H1 (cell line): ENCODE results near the gene SNX30. TPM values are rescaled to one million over a fixed set of nuclear protein-coding genes. Genes with fewer than 3 reads are reported as not detected.

ENCODE experiments used
- CTCF ChIA-PET: fragments of 300-600 bp; sonication (Branson Sonifier 250); formaldehyde crosslinking; loops from one replicate; lab custom pipeline; 2021; ENCODE audit not compliant: partially characterized antibody; lab: Charles Lee
- POLR2A ChIA-PET: fragments of 300-600 bp; sonication (Branson Sonifier 250); formaldehyde crosslinking; loops from one replicate; lab custom pipeline; 2021; ENCODE audit warnings: inconsistent platforms; ENCODE audit not compliant: partially characterized antibody; lab: Charles Lee
- DNase-seq, 2 experiments: peaks; one replicate each; pipeline versions ENCODE4 v3.0.0 to v3.0.0-alpha.2; 2010 to 2022; ENCODE audit warnings: low spot score in 2 of 2, low read depth in 1 of 2, mixed read lengths in 1 of 2
- FAIRE-seq: peaks from 2 replicates; lab custom pipeline; 2011; peaks lifted over from hg19 to GRCh38; lab: Jason Lieb, UNC
- H2AFZ ChIP-seq: 2 replicates; pipeline ENCODE4 v1.8.1; 2012; ENCODE audit warnings: low read length, inconsistent platforms
- H2AK5ac ChIP-seq: 2 replicates; pipeline ENCODE4 v1.6.1; 2013; ENCODE audit warnings: low read depth, low read length
- H2BK120ac ChIP-seq: replicated peaks from 2 replicates; pipeline ENCODE3; 2013; ENCODE audit warnings: low read depth, low read length, inconsistent platforms
- H2BK12ac ChIP-seq: 2 replicates; pipeline ENCODE4 v1.6.1; 2013; ENCODE audit warnings: low read depth, low read length
- H2BK15ac ChIP-seq: 2 replicates; pipeline ENCODE4 v1.6.1; 2013; ENCODE audit warnings: low read length
- H2BK20ac ChIP-seq: 2 replicates; pipeline ENCODE4 v1.6.1; 2013; ENCODE audit warnings: low read length
- H2BK5ac ChIP-seq: 2 replicates; pipeline ENCODE4 v1.6.1; 2013; ENCODE audit warnings: low read depth, low read length
- H3K14ac ChIP-seq: 2 replicates; pipeline ENCODE4 v1.6.1; 2013; ENCODE audit warnings: inconsistent platforms; ENCODE audit not compliant: insufficient read length
- H3K18ac ChIP-seq: 2 replicates; pipeline ENCODE4 v1.6.1; 2013; ENCODE audit warnings: low read length; ENCODE audit errors: extremely low read depth
- H3K23ac ChIP-seq: 2 replicates; pipeline ENCODE4 v1.6.1; 2013; ENCODE audit warnings: inconsistent platforms; ENCODE audit not compliant: insufficient read length
- H3K23me2 ChIP-seq: 2 replicates; pipeline ENCODE4 v1.6.1; 2013; ENCODE audit warnings: low read depth, low read length
- H3K27ac ChIP-seq: 2 replicates; pipeline ENCODE4 v1.6.1; 2011; ENCODE audit warnings: low read depth, low read length, inconsistent platforms
- H3K27me3 ChIP-seq, 4 experiments: replicated peaks in 1 of 4; 1 replicate in 1 of 4; 2 replicates in 3 of 4; pipeline versions ENCODE4 v1.6.1 to v1.8.1; 2011 to 2013; ENCODE audit warnings: low read length in 3 of 4, mild to moderate bottlenecking in 3 of 4, inconsistent platforms in 2 of 4, mixed read lengths in 2 of 4, moderate library complexity in 1 of 4; ENCODE audit not compliant: control insufficient read depth in 3 of 4, insufficient read depth in 3 of 4; ENCODE audit errors: extremely low read depth in 1 of 4
- H3K36me3 ChIP-seq, 4 experiments: 2 replicates each; pipeline versions ENCODE4 v1.6.1 to v1.8.1; 2011 to 2013; ENCODE audit warnings: mild to moderate bottlenecking in 4 of 4, low read length in 3 of 4, moderate library complexity in 2 of 4, control low read depth in 1 of 4, inconsistent platforms in 1 of 4; ENCODE audit not compliant: insufficient read depth in 4 of 4, control insufficient read depth in 2 of 4
- H3K4ac ChIP-seq: replicated peaks from 2 replicates; pipeline ENCODE3; 2013; ENCODE audit warnings: low read length, low read depth, mixed read lengths, inconsistent platforms; ENCODE audit not compliant: insufficient read length
- H3K4me1 ChIP-seq, 4 experiments: replicated peaks in 1 of 4; 1 replicate in 1 of 4; 2 replicates in 3 of 4; pipeline versions ENCODE4 v1.6.1 to v1.8.1; 2011 to 2013; ENCODE audit warnings: low read length in 3 of 4, inconsistent platforms in 2 of 4, mixed read lengths in 1 of 4; ENCODE audit not compliant: insufficient read depth in 4 of 4, control insufficient read depth in 3 of 4
- H3K4me2 ChIP-seq, 2 experiments: 2 replicates each; pipeline versions ENCODE4 v1.6.1 to v1.8.1; 2011 to 2013; ENCODE audit warnings: low read depth in 2 of 2, low read length in 2 of 2, control low read depth in 1 of 2, inconsistent platforms in 1 of 2, mild to moderate bottlenecking in 1 of 2; ENCODE audit not compliant: insufficient read depth in 1 of 2
- H3K4me3 ChIP-seq, 4 experiments: fragments of 200-600, 300-600 bp in 1 of 4; sonication (generic), shearing (Covaris generic), sonication (Bioruptor Twin) in 1 of 4; 2 replicates each; pipeline versions ENCODE4 v1.5.1 to v1.8.1; 2011 to 2016; ENCODE audit warnings: low read length in 4 of 4, low read depth in 3 of 4, control low read depth in 2 of 4, inconsistent platforms in 2 of 4, mild to moderate bottlenecking in 2 of 4, mixed read lengths in 1 of 4, moderate library complexity in 1 of 4; ENCODE audit not compliant: insufficient read depth in 2 of 4; ENCODE audit errors: extremely low read depth in 1 of 4
- H3K56ac ChIP-seq: replicated peaks from 2 replicates; pipeline ENCODE3; 2013; ENCODE audit warnings: low read depth, mild to moderate bottlenecking, mixed read lengths, low read length, inconsistent platforms; ENCODE audit not compliant: insufficient read length
- H3K79me1 ChIP-seq: 2 replicates; pipeline ENCODE4 v1.6.1; 2013; ENCODE audit warnings: low read depth, low read length, control low read depth
- H3K79me2 ChIP-seq, 2 experiments: 2 replicates each; pipeline versions ENCODE4 v1.6.1 to v1.8.1; 2012 to 2013; ENCODE audit warnings: low read length in 2 of 2, mild to moderate bottlenecking in 2 of 2, inconsistent platforms in 1 of 2; ENCODE audit not compliant: insufficient read depth in 2 of 2, control insufficient read depth in 1 of 2
- H3K9ac ChIP-seq, 4 experiments: replicated peaks in 1 of 4; 1 replicate in 1 of 4; 2 replicates in 3 of 4; pipeline versions ENCODE4 v1.6.1 to v1.8.1; 2011 to 2013; ENCODE audit warnings: low read depth in 3 of 4, low read length in 3 of 4, control low read depth in 2 of 4, mild to moderate bottlenecking in 2 of 4, moderate library complexity in 2 of 4, inconsistent platforms in 1 of 4; ENCODE audit errors: extremely low read depth in 1 of 4
- H3K9me3 ChIP-seq, 2 experiments: 2 replicates each; pipeline versions ENCODE4 v1.6.1 to v1.8.1; 2012 to 2013; ENCODE audit warnings: mild to moderate bottlenecking in 2 of 2, moderate library complexity in 2 of 2, control low read depth in 1 of 2, inconsistent platforms in 1 of 2, low read depth in 1 of 2, low read length in 1 of 2, mixed read lengths in 1 of 2; ENCODE audit not compliant: insufficient read depth in 2 of 2
- H4K20me1 ChIP-seq, 2 experiments: replicated peaks in 1 of 2; 2 replicates each; pipeline versions ENCODE3 to v1.8.1; 2011 to 2013; ENCODE audit warnings: inconsistent platforms in 2 of 2, low read length in 2 of 2, mild to moderate bottlenecking in 1 of 2; ENCODE audit not compliant: insufficient read depth in 2 of 2, control insufficient read depth in 1 of 2
- H4K5ac ChIP-seq: 2 replicates; pipeline ENCODE4 v1.6.1; 2013; ENCODE audit warnings: low read length, low read depth, mixed read lengths, inconsistent platforms; ENCODE audit not compliant: insufficient read length
- H4K8ac ChIP-seq: 2 replicates; pipeline ENCODE4 v1.8.0; 2013; ENCODE audit warnings: mild to moderate bottlenecking, moderate library complexity, low read length, inconsistent platforms; ENCODE audit not compliant: insufficient read depth; ENCODE audit errors: extremely low read depth
- H4K91ac ChIP-seq: replicated peaks from 2 replicates; pipeline ENCODE3; 2013; ENCODE audit warnings: low read length, mixed read lengths, inconsistent platforms; ENCODE audit not compliant: insufficient read length
- ASH2L ChIP-seq: fragments of 200-600, 300-600 bp; sonication (generic); IDR thresholded peaks from one replicate; pipeline ENCODE4 v1.7.1; 2017; ENCODE audit warnings: low read length
- BCL11A ChIP-seq, 2 experiments: IDR thresholded peaks; one replicate each; pipeline ENCODE4 v1.6.1; 2011; ENCODE audit warnings: low read depth in 2 of 2, low read length in 2 of 2, mild to moderate bottlenecking in 2 of 2
- HDAC2 ChIP-seq, 2 experiments: fragments of 300-600 bp in 1 of 2; sonication (generic) in 1 of 2; IDR thresholded peaks; 2 replicates each; pipeline ENCODE4 v1.6.1; 2011 to 2012; ENCODE audit warnings: low read depth in 2 of 2, low read length in 2 of 2, mild to moderate bottlenecking in 2 of 2, moderate library complexity in 2 of 2, borderline replicate concordance in 1 of 2, inconsistent platforms in 1 of 2
- KDM5A ChIP-seq: fragments of 200-600 bp; IDR thresholded peaks from 2 replicates; pipeline ENCODE4 v1.7.1; 2012; ENCODE audit warnings: mild to moderate bottlenecking, low read length, inconsistent platforms, mixed read lengths
- PHF8 ChIP-seq: fragments of 200-600 bp; sonication (generic); conservative IDR thresholded peaks from 2 replicates; pipeline ENCODE4 v1.7.1; 2012; ENCODE audit warnings: low read depth, mild to moderate bottlenecking, inconsistent platforms, low read length, moderate library complexity
- TCF12 ChIP-seq: IDR thresholded peaks from 2 replicates; pipeline ENCODE4 v1.6.1; 2011; ENCODE audit warnings: low read depth, mild to moderate bottlenecking, low read length
- WGBS, 2 experiments: shearing (Covaris generic) in 1 of 2; methylation state at CpG; one replicate each; pipeline versions ENCODE4 v1.1.6 to v1.1.7; 2013 to 2015; ENCODE audit warnings: low lambda C conversion rate in 2 of 2, mixed read lengths in 2 of 2, inconsistent platforms in 1 of 2, low coverage in 1 of 2, missing lambda C conversion rate in 1 of 2; ENCODE audit not compliant: insufficient replicate concordance in 2 of 2, insufficient coverage in 1 of 2, insufficient read length in 1 of 2; ENCODE audit errors: extremely low coverage in 1 of 2, missing lambda C conversion rate in 1 of 2; 5-methylcytosine and 5-hydroxymethylcytosine counted together
- polyA plus RNA-seq, 7 experiments: library from polyadenylated mRNA; depleted of rRNA in 3 of 7; stranded (reverse) in 5 of 7; unstranded in 2 of 7; fragments of >200 nt in 5 of 7; fragments of 200-250 nt in 2 of 7; gene quantifications; 1 replicate in 5 of 7; 2 replicates in 1 of 7; 4 replicates in 1 of 7; pipeline versions ENCODE4 v1.2.1 to v1.2.3, GENCODE V29; 2011 to 2013; ENCODE audit warnings: missing spikeins in 2 of 7, mixed read lengths in 2 of 7
- total RNA-seq: library from RNA; stranded (reverse); fragmentation: NEBNext Ultra II Directional; extraction: Animal tissue kit (Norgen Biotek cat#: 25700); gene quantifications from 2 replicates; pipeline ENCODE4 v1.2.1, GENCODE V29; 2021
- TF ChIP-seq, protein P1 (sequence below): IDR thresholded peaks from 2 replicates; pipeline ENCODE4 v1.6.1; 2012; ENCODE audit warnings: inconsistent platforms

Gene SNX30
- total and polyA plus RNA-seq, 2 of the 8 experiments (the other 6 are each of a cell fraction or from before 2014, with no cell fraction given), result 4.0 to 12.2 TPM

DNA sequence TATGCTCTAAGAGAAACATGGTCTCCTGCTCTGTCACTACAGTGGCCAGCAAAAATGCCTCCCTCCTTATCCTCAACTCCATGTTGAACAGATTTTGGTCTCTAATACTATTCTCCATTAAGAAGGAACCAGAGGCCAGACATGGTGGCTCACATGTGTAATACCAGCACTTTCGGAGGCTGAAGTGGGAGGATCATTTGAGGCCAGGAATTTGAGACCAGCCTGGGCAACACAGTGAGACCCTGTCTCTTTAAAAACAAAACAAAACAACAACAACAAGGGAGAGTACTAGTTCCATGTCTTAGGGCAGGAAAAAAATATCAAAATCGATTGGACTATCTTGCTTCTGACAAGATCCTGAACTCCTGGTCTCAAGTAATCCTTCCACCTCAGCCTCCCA lies 47.3 kb upstream of the SNX30 start:
- Histone ChIP-seq H4K91ac (no peak overlapping the region), H2AFZ (no peak overlapping the region), H3K4me1 (no peaks in the 10 kb centered on the region), H3K27me3 (no peaks in the 10 kb centered on the region), H2BK20ac (no peak overlapping the region), H3K79me1 (no peaks in the 10 kb centered on the region; the same call in 1 of the 2 replicates), H2AK5ac (no peak overlapping the region), H3K4me2 (no peak overlapping the region), H3K4me3 (no peak overlapping the region), H3K27ac (no peak overlapping the region), H2BK120ac (no peak overlapping the region), H2BK5ac (no peak overlapping the region), H4K8ac (no peak overlapping the region), H4K20me1 (no peaks in the 10 kb centered on the region), H3K4ac (no peak overlapping the region), H3K23ac (no peak overlapping the region), H3K23me2 (no peaks in the 10 kb centered on the region), H2BK15ac (no peak overlapping the region), H2BK12ac (no peak overlapping the region), H3K14ac (no peak overlapping the region), H4K5ac (no peak overlapping the region), H3K9ac (no peak overlapping the region), H3K18ac (no peak overlapping the region), H3K56ac (no peak overlapping the region), H3K36me3 (no peaks in the 10 kb centered on the region; a peak in 1 of 8 replicates), H3K79me2 (peaks cover 0 to 11% of the 10 kb centered on the region in 2 experiments; a peak in 2 of 4 replicates), H3K9me3 (no peaks in the 10 kb centered on the region)
- TF ChIP-seq, protein P1, sequence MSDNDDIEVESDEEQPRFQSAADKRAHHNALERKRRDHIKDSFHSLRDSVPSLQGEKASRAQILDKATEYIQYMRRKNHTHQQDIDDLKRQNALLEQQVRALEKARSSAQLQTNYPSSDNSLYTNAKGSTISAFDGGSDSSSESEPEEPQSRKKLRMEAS, result no peak
- TF ChIP-seq TCF12 (no peak), KDM5A (no peak), HDAC2 (IDR thresholded peaks at IDR 0.05; ENCODE audit: borderline replicate concordance in 1 of 2, low read depth in 2 of 2, low read length in 2 of 2) (no peak), ASH2L (no peak), PHF8 (no peak), BCL11A (IDR thresholded peaks at IDR 0.05; ENCODE audit: low read depth in 2 of 2, low read length in 2 of 2) (no peak)
- WGBS, 2 experiments, result 78% methylated on average over 2 of the region's 2 CpGs; no CpG with 5 or more reads in 1 of the 2 experiments
- CTCF ChIA-PET, result interaction anchor here (0.8 to 1.3 kb wide), 3 partner anchors 8 to 337 kb away, joined by 3 to 4 read pairs (median 4); no protein-coding TSS in a partner anchor
- FAIRE-seq, result no peak
- no peak for DNase-seq
- POLR2A ChIA-PET, result no interaction called here
